RWPE2 (cell line): ENCODE measurements around the gene MGAT4B.

ENCODE experiments used
- ATAC-seq: fragments of 200-7000 bp; cut with Tn5 transposase; 3 replicates; pipeline ENCODE4 v1.9.1; 2021; ENCODE audit warnings: low read depth
- DNase-seq: peaks from one replicate; pipeline ENCODE4 v3.0.0-alpha.2; 2020; ENCODE audit warnings: low spot score
- H3K27ac ChIP-seq: fragments of 450-650 bp; 2 replicates; pipeline ENCODE4 v1.5.1; 2017; ENCODE audit warnings: mild to moderate bottlenecking; ENCODE audit not compliant: poor library complexity, severe bottlenecking
- H3K27me3 ChIP-seq: fragments of 250-450 bp; sonication (Bioruptor Pico); 2 replicates; pipeline ENCODE4 v1.5.1; 2021; ENCODE audit warnings: mild to moderate bottlenecking, moderate library complexity; ENCODE audit not compliant: insufficient read depth, poor library complexity, severe bottlenecking
- H3K36me3 ChIP-seq: fragments of 250-450 bp; sonication (Bioruptor Pico); 2 replicates; pipeline ENCODE4 v1.5.1; 2020; ENCODE audit warnings: low read depth, mild to moderate bottlenecking, moderate library complexity
- H3K4me1 ChIP-seq: fragments of 250-450 bp; sonication (Bioruptor Pico); 2 replicates; pipeline ENCODE4 v1.5.1; 2021; ENCODE audit warnings: mild to moderate bottlenecking, moderate library complexity; ENCODE audit not compliant: insufficient read depth, poor library complexity, severe bottlenecking
- H3K4me3 ChIP-seq: fragments of 250-450 bp; sonication (Bioruptor Pico); 2 replicates; pipeline ENCODE4 v1.5.1; 2021; ENCODE audit warnings: mild to moderate bottlenecking, moderate library complexity; ENCODE audit not compliant: severe bottlenecking
- H3K9me3 ChIP-seq: fragments of 250-450 bp; sonication (Bioruptor Pico); 2 replicates; pipeline ENCODE4 v1.5.1; 2021; ENCODE audit warnings: mild to moderate bottlenecking, moderate library complexity; ENCODE audit not compliant: severe bottlenecking
- CTCF ChIP-seq: fragments of 450-650 bp; IDR thresholded peaks from one replicate; pipeline ENCODE4 v1.5.1; 2017; ENCODE audit warnings: mild to moderate bottlenecking, moderate library complexity; ENCODE audit not compliant: poor library complexity, severe bottlenecking

Gene MGAT4B

GRCh38 chr5:179800071-179800695 is 6.5 kb downstream of the MGAT4B start:
- Histone ChIP-seq H3K4me1 (peaks cover 13% of the 10 kb centered on the region), H3K4me3 (no peak overlapping the region), H3K36me3 (peaks cover 46% of the 10 kb centered on the region), H3K27ac (no peak overlapping the region), H3K9me3 (no peaks in the 10 kb centered on the region), H3K27me3 (no peaks in the 10 kb centered on the region)
- no peak for ATAC-seq
- peak; percentile 72 for DNase-seq
- TF ChIP-seq CTCF, result no peak

- no peaks in the 10 kb centered on the region for H3K27me3 ChIP-seq
- H3K36me3 ChIP-seq, result peaks cover 46% of the 10 kb centered on the region
- H3K27ac ChIP-seq, result no peak overlapping the region
- H3K9me3 ChIP-seq, result no peaks in the 10 kb centered on the region
- H3K4me1 ChIP-seq, result peaks cover 8% of the 10 kb centered on the region
- DNase-seq (peak; percentile 69), ATAC-seq (no peak)
- H3K4me3 ChIP-seq, result no peak overlapping the region
- TF ChIP-seq CTCF, result no peak
These were observed 7.1 kb downstream of the MGAT4B start for GRCh38 chr5:179799644-179799973.

- Histone ChIP-seq H3K36me3 (peaks cover 46% of the 10 kb centered on the region), H3K4me1 (peaks cover 2% of the 10 kb centered on the region), H3K4me3 (no peak overlapping the region), H3K27me3 (no peaks in the 10 kb centered on the region), H3K9me3 (no peaks in the 10 kb centered on the region), H3K27ac (no peak overlapping the region)
- DNase-seq (no peak), ATAC-seq (no peak)
- no peak for TF ChIP-seq CTCF
These were observed 7.7 kb downstream of the MGAT4B start for GRCh38 chr5:179798771-179799643.

DNA sequence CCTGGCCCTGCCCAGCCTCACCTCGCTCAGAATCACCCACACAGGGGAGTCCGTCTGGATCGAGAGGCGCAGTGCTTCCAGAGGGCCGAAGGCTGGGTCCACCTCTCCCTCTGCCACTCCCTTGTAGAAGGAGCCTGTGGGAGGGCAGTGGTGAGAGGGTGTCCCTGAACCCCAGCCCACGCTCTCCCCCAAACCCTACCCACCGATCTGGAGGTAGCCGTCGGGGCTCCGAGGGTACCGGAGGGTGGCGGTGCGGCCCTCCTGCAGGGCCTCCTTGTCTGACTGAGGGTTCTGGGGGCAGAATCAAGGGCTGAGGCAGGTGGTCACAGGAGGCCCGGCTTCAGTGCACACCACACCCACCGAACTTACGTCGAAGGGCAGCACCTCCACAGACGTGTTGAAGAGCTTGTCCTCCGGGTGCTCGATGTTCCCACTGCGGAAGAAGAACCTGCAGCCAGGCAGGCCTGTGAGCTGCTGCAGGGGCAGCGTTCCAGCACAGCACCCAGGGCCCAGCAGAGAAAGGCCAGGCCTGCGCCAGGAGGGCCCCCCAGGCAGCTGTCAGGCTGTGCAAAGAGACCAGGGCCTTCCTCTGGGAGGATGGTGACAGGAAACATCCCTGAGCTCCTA is 8.4 kb downstream of the MGAT4B start:
- DNase-seq, result peak; percentile 72
- Histone ChIP-seq H3K27me3 (no peaks in the 10 kb centered on the region), H3K4me1 (no peaks in the 10 kb centered on the region), H3K27ac (no peak overlapping the region), H3K4me3 (no peak overlapping the region), H3K36me3 (peaks cover 46% of the 10 kb centered on the region), H3K9me3 (no peaks in the 10 kb centered on the region)
- ATAC-seq, result no peak
- no peak for TF ChIP-seq CTCF

GRCh38 chr5:179797741-179798140 is 8.9 kb downstream of the MGAT4B start:
- no peak for DNase-seq
- Histone ChIP-seq H3K4me1 (no peaks in the 10 kb centered on the region), H3K4me3 (no peak overlapping the region), H3K27ac (no peak overlapping the region), H3K9me3 (no peaks in the 10 kb centered on the region), H3K27me3 (no peaks in the 10 kb centered on the region), H3K36me3 (peaks cover 46% of the 10 kb centered on the region)
- ATAC-seq, result no peak
- TF ChIP-seq CTCF, result no peak
